Measurements from ENCODE around the gene CHCHD6. TPM values are rescaled to one million over a fixed set of nuclear protein-coding genes. Genes with fewer than 3 reads are reported as not detected.

The CHCHD6 gene
- polyA plus RNA-seq, 4 donors = 2.2 to 15.0 (median 7.4) TPM

- Histone ChIP-seq H3K27ac (ENCODE audit: low read depth in 1 of 3, low read length in 2 of 3) (no peak overlapping the region), H3K4me3 (ENCODE audit: low read depth in 1 of 3, low read length in 3 of 3) (no peak overlapping the region), H3K9me3 (ENCODE audit: control insufficient read depth in 2 of 2, insufficient read depth in 1 of 2, low read depth in 1 of 2, low read length in 1 of 2) (no peaks in the 10 kb centered on the region), H3K4me1 (ENCODE audit: control insufficient read depth in 3 of 3, insufficient read depth in 2 of 3, low read depth in 1 of 3, low read length in 2 of 3) (peaks cover 0 to 8% (median 0%) of the 10 kb centered on the region in 3 donors), H3K27me3 (ENCODE audit: control insufficient read depth in 3 of 3, insufficient read depth in 3 of 3, low read length in 3 of 3) (no peaks in the 10 kb centered on the region), H3K36me3 (ENCODE audit: control insufficient read depth in 3 of 3, insufficient read depth in 2 of 3, low read depth in 1 of 3, low read length in 3 of 3) (peaks cover 0 to 53% (median 0%) of the 10 kb centered on the region in 3 donors)
- 55 to 83% (median 64%) methylated on average over 13 to 15 of the region's 15 CpGs for WGBS, 3 donors
- FAIRE-seq = no peak
- DNase-seq = no peak
Observed at GRCh38 chr3:126999383-126999782, 295.3 kb downstream of the CHCHD6 start.

- H3K4me3 ChIP-seq (ENCODE audit: low read depth in 1 of 3, low read length in 3 of 3) = no peak overlapping the region
- FAIRE-seq (no peak), DNase-seq (no peak)
- H3K27ac ChIP-seq (ENCODE audit: low read depth in 1 of 3, low read length in 2 of 3) = no peak overlapping the region
- 64 to 79% (median 79%) methylated on average over 12 to 15 of the region's 15 CpGs for WGBS, 3 donors
- peaks cover 0 to 8% (median 0%) of the 10 kb centered on the region in 3 donors for H3K4me1 ChIP-seq (ENCODE audit: control insufficient read depth in 3 of 3, insufficient read depth in 2 of 3, low read depth in 1 of 3, low read length in 2 of 3)
- peaks cover 0 to 47% (median 0%) of the 10 kb centered on the region in 3 donors for H3K36me3 ChIP-seq (ENCODE audit: control insufficient read depth in 3 of 3, insufficient read depth in 2 of 3, low read depth in 1 of 3, low read length in 3 of 3)
- no peaks in the 10 kb centered on the region for H3K27me3 ChIP-seq (ENCODE audit: control insufficient read depth in 3 of 3, insufficient read depth in 3 of 3, low read length in 3 of 3)
- no peaks in the 10 kb centered on the region for H3K9me3 ChIP-seq (ENCODE audit: control insufficient read depth in 2 of 2, insufficient read depth in 1 of 2, low read depth in 1 of 2, low read length in 1 of 2)
Observed at GRCh38 chr3:127000119-127000518, 296.1 kb downstream of the CHCHD6 start.

- 84 to 95% (median 93%) methylated on average over 12 of the region's 12 CpGs for WGBS, 3 donors
- no peaks in the 10 kb centered on the region for H3K9me3 ChIP-seq (ENCODE audit: control insufficient read depth in 2 of 2, insufficient read depth in 1 of 2, low read depth in 1 of 2, low read length in 1 of 2)
- no peak overlapping the region for H3K27ac ChIP-seq (ENCODE audit: low read depth in 1 of 3, low read length in 2 of 3)
Observed at GRCh38 chr3:127000761-127001160, 296.7 kb downstream of the CHCHD6 start.

GRCh38 chr3:127001486-127002194, 297.6 kb downstream of the CHCHD6 start:
- Histone ChIP-seq H3K4me1 (ENCODE audit: control insufficient read depth in 3 of 3, insufficient read depth in 2 of 3, low read depth in 1 of 3, low read length in 2 of 3) (peaks cover 0 to 8% (median 0%) of the 10 kb centered on the region in 3 donors), H3K9me3 (ENCODE audit: control insufficient read depth in 2 of 2, insufficient read depth in 1 of 2, low read depth in 1 of 2, low read length in 1 of 2) (no peaks in the 10 kb centered on the region), H3K27me3 (ENCODE audit: control insufficient read depth in 3 of 3, insufficient read depth in 3 of 3, low read length in 3 of 3) (no peaks in the 10 kb centered on the region), H3K4me3 (ENCODE audit: low read depth in 1 of 3, low read length in 3 of 3) (no peak overlapping the region), H3K36me3 (ENCODE audit: control insufficient read depth in 3 of 3, insufficient read depth in 2 of 3, low read depth in 1 of 3, low read length in 3 of 3) (peaks cover 0 to 32% (median 0%) of the 10 kb centered on the region in 3 donors), H3K27ac (ENCODE audit: low read depth in 1 of 3, low read length in 2 of 3) (peak overlapping the region in 1 of 3 donors; percentile 64)
- no peak for FAIRE-seq
- 79 to 93% (median 90%) methylated on average over 22 to 23 of the region's 23 CpGs for whole genome bisulfite sequencing, 3 donors
- DNase-seq = peak in 1 of 2 donors; percentile 12

More at GRCh38 chr3:127000761-127001160, 296.7 kb downstream of the CHCHD6 start:
- H3K27me3 ChIP-seq (ENCODE audit: control insufficient read depth in 3 of 3, insufficient read depth in 3 of 3, low read length in 3 of 3) = no peaks in the 10 kb centered on the region
- peaks cover 0 to 8% (median 0%) of the 10 kb centered on the region in 3 donors for H3K4me1 ChIP-seq (ENCODE audit: control insufficient read depth in 3 of 3, insufficient read depth in 2 of 3, low read depth in 1 of 3, low read length in 2 of 3)
- DNase-seq (no peak), FAIRE-seq (no peak)
- H3K4me3 ChIP-seq (ENCODE audit: low read depth in 1 of 3, low read length in 3 of 3) = no peak overlapping the region
- H3K36me3 ChIP-seq (ENCODE audit: control insufficient read depth in 3 of 3, insufficient read depth in 2 of 3, low read depth in 1 of 3, low read length in 3 of 3) = peaks cover 0 to 40% (median 0%) of the 10 kb centered on the region in 3 donors

- FAIRE-seq = no peak
- Histone ChIP-seq H3K9me3 (ENCODE audit: control insufficient read depth in 2 of 2, insufficient read depth in 1 of 2, low read depth in 1 of 2, low read length in 1 of 2) (no peaks in the 10 kb centered on the region), H3K36me3 (ENCODE audit: control insufficient read depth in 3 of 3, insufficient read depth in 2 of 3, low read depth in 1 of 3, low read length in 3 of 3) (peaks cover 0 to 24% (median 0%) of the 10 kb centered on the region in 3 donors), H3K27me3 (ENCODE audit: control insufficient read depth in 3 of 3, insufficient read depth in 3 of 3, low read length in 3 of 3) (no peaks in the 10 kb centered on the region), H3K4me3 (ENCODE audit: low read depth in 1 of 3, low read length in 3 of 3) (no peak overlapping the region), H3K27ac (ENCODE audit: low read depth in 1 of 3, low read length in 2 of 3) (peak overlapping the region in 2 of 3 donors; percentile 38 to 79), H3K4me1 (ENCODE audit: control insufficient read depth in 3 of 3, insufficient read depth in 2 of 3, low read depth in 1 of 3, low read length in 2 of 3) (peaks cover 0 to 8% (median 0%) of the 10 kb centered on the region in 3 donors)
- DNase-seq = peak in 1 of 2 donors; percentile 57
- 63 to 77% (median 76%) methylated on average over 24 to 26 of the region's 26 CpGs for WGBS, 3 donors
Observed at GRCh38 chr3:127002195-127003174, 298.4 kb downstream of the CHCHD6 start.

GRCh38 chr3:127003175-127003555, 299.1 kb downstream of the CHCHD6 start:
- Histone ChIP-seq H3K36me3 (ENCODE audit: control insufficient read depth in 3 of 3, insufficient read depth in 2 of 3, low read depth in 1 of 3, low read length in 3 of 3) (peaks cover 0 to 18% (median 0%) of the 10 kb centered on the region in 3 donors), H3K4me3 (ENCODE audit: low read depth in 1 of 3, low read length in 3 of 3) (no peak overlapping the region), H3K4me1 (ENCODE audit: control insufficient read depth in 3 of 3, insufficient read depth in 2 of 3, low read depth in 1 of 3, low read length in 2 of 3) (peaks cover 0 to 8% (median 0%) of the 10 kb centered on the region in 3 donors), H3K9me3 (ENCODE audit: control insufficient read depth in 2 of 2, insufficient read depth in 1 of 2, low read depth in 1 of 2, low read length in 1 of 2) (no peaks in the 10 kb centered on the region), H3K27ac (ENCODE audit: low read depth in 1 of 3, low read length in 2 of 3) (no peak overlapping the region), H3K27me3 (ENCODE audit: control insufficient read depth in 3 of 3, insufficient read depth in 3 of 3, low read length in 3 of 3) (no peaks in the 10 kb centered on the region)
- FAIRE-seq = no peak
- WGBS, 3 donors = 91 to 95% (median 95%) methylated on average over 11 to 12 of the region's 12 CpGs
- no peak for DNase-seq

GRCh38 chr3:127003601-127004280, 299.7 kb downstream of the CHCHD6 start:
- WGBS, 3 donors = 87 to 91% (median 87%) methylated on average over 5 to 7 of the region's 7 CpGs
- DNase-seq (no peak), FAIRE-seq (no peak)
- no peaks in the 10 kb centered on the region for H3K27me3 ChIP-seq (ENCODE audit: control insufficient read depth in 3 of 3, insufficient read depth in 3 of 3, low read length in 3 of 3)
- H3K4me1 ChIP-seq (ENCODE audit: control insufficient read depth in 3 of 3, insufficient read depth in 2 of 3, low read depth in 1 of 3, low read length in 2 of 3) = peaks cover 0 to 8% (median 0%) of the 10 kb centered on the region in 3 donors
- H3K27ac ChIP-seq (ENCODE audit: low read depth in 1 of 3, low read length in 2 of 3) = no peak overlapping the region
- no peak overlapping the region for H3K4me3 ChIP-seq (ENCODE audit: low read depth in 1 of 3, low read length in 3 of 3)
- peaks cover 0 to 23% (median 0%) of the 10 kb centered on the region in 3 donors for H3K36me3 ChIP-seq (ENCODE audit: control insufficient read depth in 3 of 3, insufficient read depth in 2 of 3, low read depth in 1 of 3, low read length in 3 of 3)
- no peaks in the 10 kb centered on the region for H3K9me3 ChIP-seq (ENCODE audit: control insufficient read depth in 2 of 2, insufficient read depth in 1 of 2, low read depth in 1 of 2, low read length in 1 of 2)
